GM23338 (cell line): ENCODE data around the gene COX15. TPM values are rescaled to one million over a fixed set of nuclear protein-coding genes. Genes with fewer than 3 reads are reported as not detected.

Experiments
- ATAC-seq: fragments of 200-7000 bp; cut with Tn5 transposase; 3 replicates; pipeline ENCODE4 v1.9.1; 2020
- DNase-seq: peaks from one replicate; pipeline ENCODE4 v3.0.0-alpha.2; 2015; ENCODE audit warnings: low spot score
- H2AFZ ChIP-seq: fragments of 200-600 bp; sonication (generic); 2 replicates; pipeline ENCODE4 v1.8.0; 2016; ENCODE audit warnings: antibody characterized with exemption, mild to moderate bottlenecking, moderate library complexity
- H3F3A ChIP-seq: fragments of 200-600 bp; sonication (generic); replicated peaks from 2 replicates; pipeline ENCODE4 v1.8.0; 2017; ENCODE audit warnings: antibody characterized with exemption, mixed run types, low read depth
- H3K27ac ChIP-seq: fragments of 200-600 bp; sonication (generic); 2 replicates; pipeline ENCODE4 v1.6.1; 2016; ENCODE audit warnings: low read depth
- H3K27me3 ChIP-seq: fragments of 200-600 bp; sonication (generic); 2 replicates; pipeline ENCODE4 v1.8.0; 2016; ENCODE audit warnings: mild to moderate bottlenecking, mixed run types, moderate library complexity; ENCODE audit not compliant: insufficient read depth
- H3K36me3 ChIP-seq: fragments of 200-600 bp; sonication (generic); 2 replicates; pipeline ENCODE4 v1.8.0; 2016; ENCODE audit warnings: mild to moderate bottlenecking; ENCODE audit not compliant: insufficient read depth
- H3K4me1 ChIP-seq: fragments of 200-600 bp; sonication (generic); 2 replicates; pipeline ENCODE4 v1.8.0; 2016; ENCODE audit warnings: mild to moderate bottlenecking, moderate library complexity; ENCODE audit not compliant: insufficient read depth
- H3K4me2 ChIP-seq: fragments of 200-600 bp; sonication (generic); 2 replicates; pipeline ENCODE4 v1.7.1; 2017; ENCODE audit warnings: mixed run types
- H3K4me3 ChIP-seq: fragments of 200-600 bp; sonication (generic); 2 replicates; pipeline ENCODE4 v1.6.1; 2016; ENCODE audit warnings: mixed run types
- H3K79me2 ChIP-seq: fragments of 200-600 bp; sonication (generic); replicated peaks from 2 replicates; pipeline ENCODE4 v1.8.0; 2017; ENCODE audit warnings: mild to moderate bottlenecking; ENCODE audit not compliant: insufficient read depth
- H3K9me2 ChIP-seq: fragments of 200-600 bp; sonication (generic); 2 replicates; pipeline ENCODE4 v1.8.0; 2017; ENCODE audit not compliant: insufficient read depth
- H4K20me1 ChIP-seq: fragments of 200-600 bp; sonication (generic); replicated peaks from 2 replicates; pipeline ENCODE4 v1.8.0; 2017; ENCODE audit warnings: mild to moderate bottlenecking; ENCODE audit not compliant: insufficient read depth
- H3K27ac Mint-ChIP-seq: 2 replicates; pipeline ENCODE4 v1.8.0; 2020; ENCODE audit warnings: inconsistent platforms, mild to moderate bottlenecking, moderate library complexity, mixed read lengths
- H3K27me3 Mint-ChIP-seq: 3 replicates; pipeline ENCODE4 v1.8.0; 2022; ENCODE audit warnings: low read depth, mild to moderate bottlenecking, moderate library complexity, mixed read lengths, inconsistent platforms; ENCODE audit not compliant: insufficient read depth, poor library complexity
- H3K36me3 Mint-ChIP-seq: 3 replicates; pipeline ENCODE4 v1.8.0; 2021; ENCODE audit warnings: low read depth, mild to moderate bottlenecking, inconsistent platforms, moderate library complexity, mixed read lengths
- H3K4me1 Mint-ChIP-seq: 3 replicates; pipeline ENCODE4 v1.8.0; 2020; ENCODE audit warnings: mild to moderate bottlenecking, inconsistent platforms, mixed read lengths
- H3K4me3 Mint-ChIP-seq: 3 replicates; pipeline ENCODE4 v1.8.0; 2021; ENCODE audit warnings: moderate library complexity, mild to moderate bottlenecking, inconsistent platforms, mixed read lengths
- H3K9me3 Mint-ChIP-seq: 3 replicates; pipeline ENCODE4 v1.8.0; 2020; ENCODE audit warnings: moderate library complexity, mild to moderate bottlenecking, inconsistent platforms, mixed read lengths
- CTCF ChIP-seq, 2 experiments: fragments of 200-600 bp in 1 of 2; sonication (generic) in 1 of 2; conservative IDR thresholded peaks; 2 replicates each; pipeline versions ENCODE4 v1.5.1 to v1.6.1; 2016 to 2017; ENCODE audit warnings: antibody characterized with exemption in 2 of 2, low read depth in 2 of 2, mild to moderate bottlenecking in 2 of 2, moderate library complexity in 1 of 2
- ETS1 ChIP-seq: IDR thresholded peaks from 2 replicates; pipeline ENCODE4 v1.6.1; 2016; ENCODE audit warnings: antibody characterized with exemption
- EZH2 ChIP-seq: fragments of 200-600 bp; sonication (generic); IDR thresholded peaks from one replicate; pipeline ENCODE4 v1.8.0; 2017; ENCODE audit warnings: antibody characterized with exemption, mild to moderate bottlenecking, low read depth; ENCODE audit not compliant: unreplicated experiment
- NANOG ChIP-seq: IDR thresholded peaks from 2 replicates; pipeline ENCODE4 v1.6.1; 2016; ENCODE audit warnings: antibody characterized with exemption, borderline replicate concordance
- POLR2AphosphoS5 ChIP-seq: IDR thresholded peaks from 2 replicates; pipeline ENCODE4 v1.6.1; 2016; ENCODE audit warnings: antibody characterized with exemption, low read depth
- REST ChIP-seq: IDR thresholded peaks from one replicate; pipeline ENCODE4 v1.6.1; 2018; ENCODE audit warnings: antibody characterized with exemption; ENCODE audit not compliant: unreplicated experiment
- ZNF114 ChIP-seq: fragments of 250-450 bp; sonication (Bioruptor Pico); IDR thresholded peaks from 2 replicates; pipeline ENCODE4 v1.5.0; 2020; ENCODE audit warnings: mild to moderate bottlenecking, moderate library complexity
- ZNF331 ChIP-seq: fragments of 250-450 bp; sonication (Bioruptor Pico); IDR thresholded peaks from 2 replicates; pipeline ENCODE4 v1.5.0; 2020; ENCODE audit warnings: low read depth, mild to moderate bottlenecking, moderate library complexity
- ZNF462 ChIP-seq: fragments of 250-450 bp; sonication (Bioruptor Pico); IDR thresholded peaks from 2 replicates; pipeline ENCODE4 v1.5.0; 2020; ENCODE audit warnings: mild to moderate bottlenecking, moderate library complexity
- polyA plus RNA-seq: library from polyadenylated mRNA; unstranded; fragments of >200 nt; fragmentation: Nextera tagmentation; extraction: Ambion mirVana; gene quantifications from 2 replicates; pipeline ENCODE4 v1.2.1, GENCODE V29; 2016
- total RNA-seq: library from RNA; depleted of rRNA; stranded (reverse); fragments of >200 nt; shearing (Covaris generic); gene quantifications from 2 replicates; pipeline ENCODE4 v1.2.3, GENCODE V29; 2014

Gene COX15
- total and polyA plus RNA-seq, 2 experiments from 2014 or later: 22.3 to 38.1 TPM

GRCh38 chr10:99682752-99683151 is 49.2 kb downstream of the COX15 start:
- H3K36me3 Mint-ChIP-seq: 0 out of 3 replicates have a peak, but pooled peaks cover 4% of the 10 kb centered on the region
- no peaks in the 10 kb centered on the region for H3K4me1 Mint-ChIP-seq
- H3K27ac ChIP-seq: no peak overlapping the region
- no peak overlapping the region for H3K4me3 Mint-ChIP-seq
- no peaks in the 10 kb centered on the region for H3K4me1 ChIP-seq
- no peak overlapping the region for H3K4me2 ChIP-seq
- H3F3A ChIP-seq: no peaks in the 10 kb centered on the region
- DNase-seq: peak; percentile 43
- H3K27me3 Mint-ChIP-seq: no peaks in the 10 kb centered on the region
- TF ChIP-seq POLR2AphosphoS5 (no peak), CTCF (conservative IDR thresholded peaks at IDR 0.05; ENCODE audit: low read depth in 2 of 2) (peak; percentile 29 to 30), ETS1 (no peak), EZH2 (no peak), ZNF462 (CRISPR knock-in tag) (no peak), REST (no peak), ZNF114 (CRISPR knock-in tag) (no peak), NANOG (no peak), ZNF331 (no peak)
- no peaks in the 10 kb centered on the region for H4K20me1 ChIP-seq
- no peak overlapping the region for H3K4me3 ChIP-seq
- H3K36me3 ChIP-seq: peaks cover 4% of the 10 kb centered on the region; the same call in 1 of the 2 replicates
- no peak overlapping the region for H3K27ac Mint-ChIP-seq
- H2AFZ ChIP-seq: no peak overlapping the region
- H3K9me3 Mint-ChIP-seq: no peaks in the 10 kb centered on the region
- no peaks in the 10 kb centered on the region for H3K27me3 ChIP-seq
- ATAC-seq: peak; percentile 81
- no peaks in the 10 kb centered on the region for H3K9me2 ChIP-seq
- H3K79me2 ChIP-seq: no peaks in the 10 kb centered on the region
